Ectodermal cell (in vitro differentiated cells): ENCODE measurements around the gene KY.

ENCODE experiments used
- H3K27ac ChIP-seq: 2 replicates; pipeline ENCODE4 v1.7.0; 2013; ENCODE audit warnings: mild to moderate bottlenecking, low read depth, low read length; ENCODE audit not compliant: insufficient read depth, poor library complexity, severe bottlenecking
- H3K27me3 ChIP-seq: 2 replicates; pipeline ENCODE4 v1.7.0; 2013; ENCODE audit warnings: mild to moderate bottlenecking, low read length; ENCODE audit not compliant: insufficient read depth, control insufficient read depth, poor library complexity, severe bottlenecking
- H3K36me3 ChIP-seq: one replicate; pipeline ENCODE4 v1.7.0; 2013; ENCODE audit warnings: low read length; ENCODE audit not compliant: control insufficient read depth, insufficient read depth
- H3K4me1 ChIP-seq: one replicate; pipeline ENCODE4 v1.7.0; 2013; ENCODE audit warnings: low read length; ENCODE audit not compliant: control insufficient read depth, insufficient read depth
- H3K4me3 ChIP-seq: 2 replicates; pipeline ENCODE4 v1.7.0; 2013; ENCODE audit warnings: low read depth, low read length, control low read depth; ENCODE audit not compliant: insufficient read depth
- H3K9me3 ChIP-seq: 2 replicates; pipeline ENCODE4 v1.7.0; 2013; ENCODE audit warnings: mild to moderate bottlenecking, low read length, moderate library complexity; ENCODE audit not compliant: control insufficient read depth
- WGBS, 2 experiments: methylation state at CpG; one replicate each; pipeline ENCODE4 v1.1.7; 2013; ENCODE audit warnings: missing lambda C conversion rate in 2 of 2; 5-methylcytosine and 5-hydroxymethylcytosine counted together

Gene KY

GRCh38 chr3:134658555-134658954 is 7.7 kb upstream of the KY start:
- Histone ChIP-seq H3K36me3 (no peaks in the 10 kb centered on the region), H3K9me3 (no peaks in the 10 kb centered on the region), H3K27ac (no peak overlapping the region), H3K4me1 (peaks cover 3% of the 10 kb centered on the region), H3K27me3 (peaks cover 20% of the 10 kb centered on the region), H3K4me3 (no peak overlapping the region)
- WGBS, 2 experiments: 93 to 95% methylated on average over 5 of the region's 5 CpGs

GRCh38 chr3:134656211-134656800 is 5.5 kb upstream of the KY start:
- H3K27ac ChIP-seq: no peak overlapping the region
- WGBS, 2 experiments: 89 to 90% methylated on average over 7 of the region's 7 CpGs
- no peak overlapping the region for H3K4me3 ChIP-seq
- peaks cover 5% of the 10 kb centered on the region for H3K4me1 ChIP-seq
- H3K9me3 ChIP-seq: no peaks in the 10 kb centered on the region
- H3K36me3 ChIP-seq: no peaks in the 10 kb centered on the region
- peaks cover 42% of the 10 kb centered on the region for H3K27me3 ChIP-seq

- no peaks in the 10 kb centered on the region for H3K9me3 ChIP-seq
- H3K36me3 ChIP-seq: no peaks in the 10 kb centered on the region
- no peak overlapping the region for H3K27ac ChIP-seq
- H3K4me3 ChIP-seq: no peak overlapping the region
- 86 to 90% methylated on average over 4 of the region's 4 CpGs for WGBS, 2 experiments
- peaks cover 48% of the 10 kb centered on the region for H3K27me3 ChIP-seq
- H3K4me1 ChIP-seq: peaks cover 8% of the 10 kb centered on the region
These were observed 4.9 kb upstream of the KY start for GRCh38 chr3:134655706-134656105.

- Histone ChIP-seq H3K4me3 (no peak overlapping the region), H3K36me3 (no peaks in the 10 kb centered on the region), H3K27ac (no peak overlapping the region), H3K27me3 (peaks cover 65% of the 10 kb centered on the region), H3K4me1 (peaks cover 8% of the 10 kb centered on the region), H3K9me3 (no peaks in the 10 kb centered on the region)
- 91 to 94% methylated on average over 1 of the region's 1 CpG for WGBS, 2 experiments
These were observed 3.2 kb upstream of the KY start for GRCh38 chr3:134654031-134654430.

GRCh38 chr3:134652886-134653630 is 2.2 kb upstream of the KY start:
- 88 to 91% methylated on average over 6 of the region's 7 CpGs for WGBS, 2 experiments
- H3K27ac ChIP-seq: no peak overlapping the region
- peaks cover 75% of the 10 kb centered on the region for H3K27me3 ChIP-seq
- peaks cover 8% of the 10 kb centered on the region for H3K4me1 ChIP-seq
- no peaks in the 10 kb centered on the region for H3K36me3 ChIP-seq
- no peaks in the 10 kb centered on the region for H3K9me3 ChIP-seq
- no peak overlapping the region for H3K4me3 ChIP-seq

GRCh38 chr3:134652409-134652831 is 1.6 kb upstream of the KY start:
- 87 to 89% methylated on average over 6 of the region's 7 CpGs for WGBS, 2 experiments

GRCh38 chr3:134651347-134652041 is 672 bp upstream of the KY start:
- H3K4me3 ChIP-seq: peak overlapping the region; percentile 33
- no peak overlapping the region for H3K27ac ChIP-seq
- 25 to 27% methylated on average over 17 of the region's 17 CpGs for WGBS, 2 experiments
- H3K27me3 ChIP-seq: peaks cover 88% of the 10 kb centered on the region
- H3K36me3 ChIP-seq: no peaks in the 10 kb centered on the region
- H3K4me1 ChIP-seq: peaks cover 8% of the 10 kb centered on the region
- no peaks in the 10 kb centered on the region for H3K9me3 ChIP-seq

More at GRCh38 chr3:134652409-134652831, 1.6 kb upstream of the KY start:
- Histone ChIP-seq H3K9me3 (no peaks in the 10 kb centered on the region), H3K27me3 (peaks cover 81% of the 10 kb centered on the region), H3K36me3 (no peaks in the 10 kb centered on the region), H3K4me1 (peaks cover 8% of the 10 kb centered on the region), H3K27ac (no peak overlapping the region), H3K4me3 (no peak overlapping the region)

GRCh38 chr3:134649106-134649705 is 1.6 kb downstream of the KY start:
- H3K9me3 ChIP-seq: no peaks in the 10 kb centered on the region
- H3K27ac ChIP-seq: no peak overlapping the region
- H3K4me3 ChIP-seq: no peak overlapping the region
- H3K36me3 ChIP-seq: no peaks in the 10 kb centered on the region
- peaks cover 17% of the 10 kb centered on the region for H3K4me1 ChIP-seq
- peaks cover 74% of the 10 kb centered on the region for H3K27me3 ChIP-seq
- WGBS, 2 experiments: 90 to 92% methylated on average over 7 of the region's 7 CpGs

- Histone ChIP-seq H3K9me3 (no peaks in the 10 kb centered on the region), H3K4me3 (no peak overlapping the region), H3K4me1 (peaks cover 18% of the 10 kb centered on the region), H3K27ac (no peak overlapping the region), H3K36me3 (no peaks in the 10 kb centered on the region), H3K27me3 (peaks cover 63% of the 10 kb centered on the region)
- WGBS, 2 experiments: 89 to 90% methylated on average over 15 of the region's 15 CpGs
These were observed 2.7 kb downstream of the KY start for GRCh38 chr3:134647902-134648760.
